AG04449 (cell line): ENCODE results near the gene ARHGAP21.

ENCODE experiments used
- CTCF ChIA-PET: fragments of 350-600 bp; formaldehyde crosslinking; extraction: SDS; loops from one replicate; lab custom pipeline; 2021; ENCODE audit warnings: antibody characterized with exemption; lab: Yijun Ruan, JAX
- POLR2A ChIA-PET: fragments of 400-600, 350-600 bp; formaldehyde crosslinking; extraction: SDS; loops from one replicate; lab custom pipeline; 2020; ENCODE audit warnings: antibody characterized with exemption, inconsistent platforms; lab: Yijun Ruan, JAX
- DNase-seq: peaks from one replicate; pipeline ENCODE4 v3.0.0-alpha.2; 2010; ENCODE audit warnings: low read depth, low spot score
- H3K4me3 ChIP-seq: 2 replicates; pipeline ENCODE4 v1.5.1; 2011; ENCODE audit warnings: low read depth, mild to moderate bottlenecking, control low read depth, low read length
- TF ChIP-seq, protein P1 (sequence below): IDR thresholded peaks from one replicate; pipeline ENCODE4 v1.5.1; 2011; ENCODE audit warnings: mild to moderate bottlenecking, moderate library complexity, low read length, control low read depth, inconsistent platforms; ENCODE audit not compliant: insufficient read depth; ENCODE audit errors: missing control alignments

The ARHGAP21 gene

DNA sequence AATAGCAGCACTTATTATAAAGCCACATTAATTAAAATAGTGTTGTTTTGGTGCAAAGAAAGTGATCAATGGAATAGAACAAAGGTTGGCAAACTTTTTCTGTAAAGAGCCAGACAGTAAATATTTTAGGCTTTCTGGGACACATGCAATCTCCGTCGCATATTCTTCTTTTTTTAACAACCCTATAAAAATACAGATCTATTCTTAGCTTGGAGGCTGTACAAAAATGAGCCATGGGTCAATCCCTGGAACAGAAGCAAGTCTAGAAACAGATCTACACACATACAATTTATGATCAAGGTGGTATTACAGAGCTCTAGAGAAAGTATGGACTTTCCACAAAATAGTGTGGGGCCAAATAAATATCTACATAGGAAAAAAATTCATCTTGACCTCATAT is 71.8 kb downstream of the ARHGAP21 start:
- no peak overlapping the region for H3K4me3 ChIP-seq
- ChIA-PET POLR2A (no interaction called here), CTCF (no interaction called here)
- TF ChIP-seq, protein P1, sequence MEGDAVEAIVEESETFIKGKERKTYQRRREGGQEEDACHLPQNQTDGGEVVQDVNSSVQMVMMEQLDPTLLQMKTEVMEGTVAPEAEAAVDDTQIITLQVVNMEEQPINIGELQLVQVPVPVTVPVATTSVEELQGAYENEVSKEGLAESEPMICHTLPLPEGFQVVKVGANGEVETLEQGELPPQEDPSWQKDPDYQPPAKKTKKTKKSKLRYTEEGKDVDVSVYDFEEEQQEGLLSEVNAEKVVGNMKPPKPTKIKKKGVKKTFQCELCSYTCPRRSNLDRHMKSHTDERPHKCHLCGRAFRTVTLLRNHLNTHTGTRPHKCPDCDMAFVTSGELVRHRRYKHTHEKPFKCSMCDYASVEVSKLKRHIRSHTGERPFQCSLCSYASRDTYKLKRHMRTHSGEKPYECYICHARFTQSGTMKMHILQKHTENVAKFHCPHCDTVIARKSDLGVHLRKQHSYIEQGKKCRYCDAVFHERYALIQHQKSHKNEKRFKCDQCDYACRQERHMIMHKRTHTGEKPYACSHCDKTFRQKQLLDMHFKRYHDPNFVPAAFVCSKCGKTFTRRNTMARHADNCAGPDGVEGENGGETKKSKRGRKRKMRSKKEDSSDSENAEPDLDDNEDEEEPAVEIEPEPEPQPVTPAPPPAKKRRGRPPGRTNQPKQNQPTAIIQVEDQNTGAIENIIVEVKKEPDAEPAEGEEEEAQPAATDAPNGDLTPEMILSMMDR: no peak
- no peak for DNase-seq

DNA sequence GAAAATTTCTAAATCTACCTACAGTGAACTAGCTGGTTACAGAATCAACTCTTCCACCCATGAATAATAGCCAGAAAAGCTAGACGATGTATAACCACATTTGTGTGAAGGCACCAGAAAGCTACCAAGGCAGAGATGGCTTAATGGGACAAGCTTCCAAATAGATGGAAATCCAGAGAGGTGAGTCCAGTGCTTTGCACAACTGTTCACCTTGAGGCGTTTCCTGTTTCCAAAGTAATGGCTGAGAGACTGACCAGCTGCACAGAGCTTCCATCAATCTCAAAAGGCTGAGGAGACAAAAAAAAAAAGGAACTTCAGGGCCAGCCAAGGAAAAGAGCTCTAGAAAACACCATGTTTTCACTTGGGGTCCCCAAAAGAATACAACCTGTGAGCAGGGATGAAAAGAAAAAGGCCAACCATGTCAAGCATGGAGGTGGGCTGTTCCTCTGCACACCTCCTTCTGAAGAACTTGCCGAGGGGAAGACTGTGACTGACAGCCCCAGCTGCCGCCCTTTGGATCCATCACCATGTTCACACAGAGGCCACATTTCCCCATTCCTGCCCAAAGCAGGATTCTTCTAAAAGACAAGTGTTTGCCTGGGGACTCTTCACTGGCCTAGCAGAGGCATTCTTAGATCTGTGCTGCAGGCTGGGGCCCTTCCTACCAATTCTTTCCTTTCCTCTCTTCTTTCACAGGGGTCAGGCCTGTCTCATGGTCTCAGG is 72.9 kb downstream of the ARHGAP21 start:
- H3K4me3 ChIP-seq: no peak overlapping the region
- TF ChIP-seq, protein P1: no peak
- no peak for DNase-seq
- ChIA-PET CTCF (interaction anchor here (0.9 to 1.2 kb wide), 2 partner anchors 9 to 430 kb away, joined by 3 to 5 read pairs; no protein-coding TSS in a partner anchor), POLR2A (interaction anchor here (0.6 kb wide), 1 partner anchor 28 kb away, joined by 3 read pairs; no protein-coding TSS in a partner anchor)

DNA sequence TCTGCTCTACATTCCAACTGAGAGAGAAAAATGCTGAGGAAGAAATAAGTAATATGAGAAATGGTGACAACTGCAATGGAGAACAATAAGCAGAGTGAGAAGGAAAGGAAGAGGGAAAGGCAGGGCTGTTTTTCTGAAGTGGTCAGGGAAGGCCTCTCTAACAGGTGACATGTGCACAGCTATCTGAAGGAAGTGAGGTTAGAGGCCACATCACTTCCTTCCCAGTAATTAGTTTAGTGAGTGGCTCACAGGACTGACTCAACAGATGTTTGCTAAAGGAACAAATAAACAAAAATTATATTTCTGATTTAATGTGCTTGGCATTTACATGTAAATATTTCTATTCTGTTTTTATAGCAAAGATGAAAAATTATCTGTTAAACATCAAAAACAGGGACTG is 77.9 kb downstream of the ARHGAP21 start:
- ChIA-PET CTCF (interaction anchor here (1.8 to 3.6 kb wide), 2 partner anchors 28 to 435 kb away, joined by 8 to 11 read pairs; no protein-coding TSS in a partner anchor), POLR2A (no interaction called here)
- TF ChIP-seq, protein P1: no peak
- no peak overlapping the region for H3K4me3 ChIP-seq
- DNase-seq: no peak

DNA sequence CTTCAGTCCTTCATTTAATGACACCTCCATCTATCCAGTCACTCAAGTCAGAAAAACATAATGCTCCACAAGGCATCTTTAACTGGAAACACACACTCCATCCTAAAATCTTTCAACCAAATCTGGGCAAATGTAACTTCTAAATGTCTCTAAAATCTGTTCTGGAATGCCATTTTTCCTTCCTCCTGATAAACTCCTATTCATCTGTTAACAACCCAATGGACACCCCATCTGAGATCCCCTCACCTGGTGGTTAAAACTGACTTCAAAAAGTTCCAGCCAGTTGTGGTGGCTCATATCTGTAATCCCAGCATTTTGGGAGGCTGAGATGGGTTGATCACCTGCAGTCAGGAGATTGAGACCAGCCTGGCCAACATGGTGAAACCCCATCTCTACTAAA is 78.7 kb downstream of the ARHGAP21 start:
- POLR2A ChIA-PET: no interaction called here
- CTCF ChIA-PET: interaction anchor here (3.6 to 5.4 kb wide), 2 partner anchors 27 to 346 kb away, joined by 11 to 28 read pairs; no protein-coding TSS in a partner anchor

DNA sequence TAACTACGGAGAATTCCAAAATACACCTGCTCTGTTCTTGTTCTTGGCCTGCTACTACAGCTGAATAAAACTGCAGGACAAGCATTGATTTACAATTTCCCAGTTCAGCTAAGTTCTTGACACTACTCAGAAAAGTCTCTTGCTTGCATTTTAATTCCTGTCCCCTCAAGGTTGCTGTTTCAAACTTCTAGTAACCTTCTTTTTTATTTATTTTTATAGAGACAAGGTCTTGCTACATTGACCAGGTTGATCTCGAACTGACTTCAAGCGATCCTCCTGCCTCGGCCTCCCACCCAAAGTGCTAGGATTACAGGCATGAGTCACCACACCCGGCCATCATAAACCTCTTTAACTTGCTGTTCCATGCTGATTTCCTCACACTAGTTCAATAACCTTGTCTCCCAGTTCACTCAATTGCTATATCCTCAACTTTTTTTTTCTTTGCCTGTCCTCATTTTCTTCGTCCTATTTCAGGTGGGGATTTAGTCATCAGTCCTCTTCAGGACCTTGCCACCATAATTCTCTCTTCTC is 79.9 kb downstream of the ARHGAP21 start:
- no peak for DNase-seq
- ChIA-PET CTCF (interaction anchor here (1.2 to 5.4 kb wide), 8 partner anchors 10 to 438 kb away, joined by 5 to 28 read pairs (median 7); no protein-coding TSS in a partner anchor), POLR2A (no interaction called here)
- no peak overlapping the region for H3K4me3 ChIP-seq
- TF ChIP-seq, protein P1: no peak

More for the DNA sequence above, 78.7 kb downstream of the ARHGAP21 start:
- no peak for DNase-seq
- H3K4me3 ChIP-seq: no peak overlapping the region
- TF ChIP-seq, protein P1: no peak
